ENCODE measurements around the gene APOLD1. TPM values are rescaled to one million over a fixed set of nuclear protein-coding genes. Genes with fewer than 3 reads are reported as not detected.

The APOLD1 gene
- total RNA-seq, 1 donor from 2014 or later, result 5.2 TPM

GRCh38 chr12:12774791-12775190, 10.7 kb upstream of the APOLD1 start:
- no peak for TF ChIP-seq CTCF (IDR thresholded peaks at IDR 0.05; ENCODE audit: unreplicated experiment)
- Mint-ChIP-seq H3K27me3 (ENCODE audit: unreplicated experiment) (peaks cover 2% of the 10 kb centered on the region), H3K4me3 (ENCODE audit: unreplicated experiment) (no peak overlapping the region), H3K27ac (ENCODE audit: unreplicated experiment) (no peak overlapping the region), H3K9me3 (ENCODE audit: unreplicated experiment) (no peaks in the 10 kb centered on the region), H3K36me3 (ENCODE audit: low read depth, unreplicated experiment) (no peaks in the 10 kb centered on the region), H3K4me1 (ENCODE audit: unreplicated experiment) (peaks cover 12% of the 10 kb centered on the region)
- no peak for DNase-seq (ENCODE audit: low spot score)

- Mint-ChIP-seq H3K27ac (ENCODE audit: unreplicated experiment) (peak overlapping the region; percentile 61), H3K9me3 (ENCODE audit: unreplicated experiment) (no peaks in the 10 kb centered on the region), H3K4me3 (ENCODE audit: unreplicated experiment) (no peak overlapping the region), H3K36me3 (ENCODE audit: low read depth, unreplicated experiment) (no peaks in the 10 kb centered on the region), H3K27me3 (ENCODE audit: unreplicated experiment) (peaks cover 2% of the 10 kb centered on the region), H3K4me1 (ENCODE audit: unreplicated experiment) (peaks cover 12% of the 10 kb centered on the region)
- TF ChIP-seq CTCF (IDR thresholded peaks at IDR 0.05; ENCODE audit: unreplicated experiment), result no peak
- no peak for DNase-seq (ENCODE audit: low spot score)
Measured at GRCh38 chr12:12776261-12776660, 9.2 kb upstream of the APOLD1 start.

- Mint-ChIP-seq H3K4me1 (ENCODE audit: unreplicated experiment) (peaks cover 12% of the 10 kb centered on the region), H3K27ac (ENCODE audit: unreplicated experiment) (no peak overlapping the region), H3K4me3 (ENCODE audit: unreplicated experiment) (no peak overlapping the region), H3K36me3 (ENCODE audit: low read depth, unreplicated experiment) (no peaks in the 10 kb centered on the region), H3K27me3 (ENCODE audit: unreplicated experiment) (peaks cover 4% of the 10 kb centered on the region), H3K9me3 (ENCODE audit: unreplicated experiment) (no peaks in the 10 kb centered on the region)
- DNase-seq (ENCODE audit: low spot score), result no peak
- TF ChIP-seq CTCF (IDR thresholded peaks at IDR 0.05; ENCODE audit: unreplicated experiment), result no peak
Measured at GRCh38 chr12:12777092-12777491, 8.4 kb upstream of the APOLD1 start.

- Mint-ChIP-seq H3K9me3 (ENCODE audit: unreplicated experiment) (no peaks in the 10 kb centered on the region), H3K4me1 (ENCODE audit: unreplicated experiment) (peaks cover 12% of the 10 kb centered on the region), H3K27me3 (ENCODE audit: unreplicated experiment) (peaks cover 4% of the 10 kb centered on the region), H3K27ac (ENCODE audit: unreplicated experiment) (no peak overlapping the region), H3K4me3 (ENCODE audit: unreplicated experiment) (no peak overlapping the region), H3K36me3 (ENCODE audit: low read depth, unreplicated experiment) (no peaks in the 10 kb centered on the region)
- no peak for DNase-seq (ENCODE audit: low spot score)
- TF ChIP-seq CTCF (IDR thresholded peaks at IDR 0.05; ENCODE audit: unreplicated experiment), result no peak
Measured at GRCh38 chr12:12779007-12779406, 6.5 kb upstream of the APOLD1 start.

GRCh38 chr12:12779529-12779928, 5.9 kb upstream of the APOLD1 start:
- TF ChIP-seq CTCF (IDR thresholded peaks at IDR 0.05; ENCODE audit: unreplicated experiment), result no peak
- H3K27ac Mint-ChIP-seq (ENCODE audit: unreplicated experiment), result no peak overlapping the region
- no peaks in the 10 kb centered on the region for H3K9me3 Mint-ChIP-seq (ENCODE audit: unreplicated experiment)
- peaks cover 4% of the 10 kb centered on the region for H3K27me3 Mint-ChIP-seq (ENCODE audit: unreplicated experiment)
- H3K4me1 Mint-ChIP-seq (ENCODE audit: unreplicated experiment), result peaks cover 12% of the 10 kb centered on the region
- no peak overlapping the region for H3K4me3 Mint-ChIP-seq (ENCODE audit: unreplicated experiment)
- no peak for DNase-seq (ENCODE audit: low spot score)
- H3K36me3 Mint-ChIP-seq (ENCODE audit: low read depth, unreplicated experiment), result no peaks in the 10 kb centered on the region

All from endothelial cell (in vitro differentiated cells).